Esophagus muscularis mucosa (tissue), 4 donors: Measurements from ENCODE around the gene NOTO. TPM values are rescaled to one million over a fixed set of nuclear protein-coding genes. Genes with fewer than 3 reads are reported as not detected.

Experiments
- DNase-seq: peaks from one replicate; pipeline ENCODE4 v3.0.0-alpha.2; 2017; ENCODE audit errors: extremely low spot score
- H3K27ac ChIP-seq, 4 donors: fragments of 200-600 bp; sonication (generic); replicated peaks in 1 of 4; 1 replicate in 3 of 4; 2 replicates in 1 of 4; pipeline ENCODE4 v1.5.1; 2016 to 2019; ENCODE audit warnings: mild to moderate bottlenecking in 1 of 4
- H3K27me3 ChIP-seq, 4 donors: fragments of 200-600 bp; sonication (generic); one replicate each; pipeline versions ENCODE4 v1.5.1 to v1.6.0; 2016 to 2019
- H3K36me3 ChIP-seq, 4 donors: fragments of 200-600 bp; sonication (generic); one replicate each; pipeline ENCODE4 v1.5.1; 2016 to 2019
- H3K4me1 ChIP-seq, 4 donors: fragments of 200-600 bp; sonication (generic); one replicate each; pipeline ENCODE4 v1.5.1; 2016 to 2019
- H3K4me3 ChIP-seq, 4 donors: fragments of 200-600 bp; sonication (generic); 1 replicate in 2 of 4; 2 replicates in 2 of 4; pipeline ENCODE4 v1.5.1; 2016 to 2019; ENCODE audit warnings: mild to moderate bottlenecking in 4 of 4, moderate library complexity in 1 of 4
- H3K9me3 ChIP-seq, 4 donors: fragments of 200-600 bp; sonication (generic); 1 replicate in 3 of 4; 2 replicates in 1 of 4; pipeline ENCODE4 v1.5.1; 2016 to 2019
- EP300 ChIP-seq: sonication (generic); formaldehyde crosslinking; IDR thresholded peaks from one replicate; pipeline ENCODE4 v1.6.1; 2017; ENCODE audit warnings: antibody characterized with exemption
- POLR2A ChIP-seq: fragments of 450-650 bp; IDR thresholded peaks from one replicate; pipeline ENCODE4 v1.6.1; 2017; ENCODE audit warnings: antibody characterized with exemption, moderate library complexity, mild to moderate bottlenecking, low read depth
- POLR2AphosphoS5 ChIP-seq, 2 donors: sonication (generic); formaldehyde crosslinking; IDR thresholded peaks; one replicate each; pipeline ENCODE4 v1.6.1; 2017; ENCODE audit warnings: antibody characterized with exemption in 2 of 2
- WGBS: methylation state at CpG from one replicate; pipeline ENCODE4 v1.1.5; 2018; 5-methylcytosine and 5-hydroxymethylcytosine counted together
- intact Hi-C: fragments of 100-400 bp; cut with DNase I; formaldehyde crosslinking; loops from one replicate; pipeline ENCODE4 v1.15.1; 2023
- total RNA-seq, 4 donors: library from RNA; depleted of rRNA; stranded (reverse); fragments of >200 nt; gene quantifications; one replicate each; pipeline versions ENCODE4 v1.1.0 to v1.2.1, GENCODE V29; 2016
- TF ChIP-seq, protein P1 (sequence below), 3 experiments: fragments of 200-600 bp in 2 of 3; fragments of 450-650 bp in 1 of 3; sonication (generic) in 2 of 3; IDR thresholded peaks; one replicate each; pipeline ENCODE4 v1.5.1; 2017 to 2019; ENCODE audit warnings: antibody characterized with exemption in 3 of 3, mild to moderate bottlenecking in 2 of 3, moderate library complexity in 1 of 3

Gene NOTO
- total RNA-seq, 4 donors from 2014 or later, result not detected

DNA sequence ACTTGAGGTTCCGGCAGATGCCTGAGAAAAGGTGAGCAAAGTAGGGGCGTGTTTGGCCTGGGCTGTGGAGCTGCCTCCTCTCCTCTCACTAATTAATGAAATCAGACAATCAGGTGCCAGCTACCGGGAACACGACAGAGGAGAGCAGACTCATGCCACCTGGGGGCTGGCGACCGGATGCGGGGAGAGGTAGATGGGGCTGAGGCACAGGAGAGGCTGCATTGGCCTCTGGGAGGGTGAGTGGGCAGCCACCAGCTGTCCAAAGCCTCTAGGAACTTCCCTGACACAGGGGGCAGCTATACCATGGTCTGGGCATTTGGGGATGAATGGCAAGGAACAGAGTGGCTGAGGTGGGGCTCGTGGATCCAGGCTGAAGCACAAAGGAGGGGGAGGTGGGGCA is 56.9 kb downstream of the NOTO start:
- no peaks in the 10 kb centered on the region for H3K9me3 ChIP-seq
- H3K4me3 ChIP-seq, result no peak overlapping the region
- peaks cover 0 to 2% (median 0%) of the 10 kb centered on the region in 4 donors for H3K4me1 ChIP-seq
- TF ChIP-seq EP300, result no peak
- no peak for TF ChIP-seq POLR2AphosphoS5 (IDR thresholded peaks at IDR 0.05)
- no peak for TF ChIP-seq POLR2A
- no peaks in the 10 kb centered on the region for H3K27me3 ChIP-seq
- intact Hi-C loops, result no loop called here
- H3K27ac ChIP-seq, result no peak overlapping the region
- peaks cover 0 to 22% (median 12%) of the 10 kb centered on the region in 4 donors for H3K36me3 ChIP-seq
- WGBS, result 96% methylated on average over 8 of the region's 8 CpGs
- no peak for DNase-seq

DNA sequence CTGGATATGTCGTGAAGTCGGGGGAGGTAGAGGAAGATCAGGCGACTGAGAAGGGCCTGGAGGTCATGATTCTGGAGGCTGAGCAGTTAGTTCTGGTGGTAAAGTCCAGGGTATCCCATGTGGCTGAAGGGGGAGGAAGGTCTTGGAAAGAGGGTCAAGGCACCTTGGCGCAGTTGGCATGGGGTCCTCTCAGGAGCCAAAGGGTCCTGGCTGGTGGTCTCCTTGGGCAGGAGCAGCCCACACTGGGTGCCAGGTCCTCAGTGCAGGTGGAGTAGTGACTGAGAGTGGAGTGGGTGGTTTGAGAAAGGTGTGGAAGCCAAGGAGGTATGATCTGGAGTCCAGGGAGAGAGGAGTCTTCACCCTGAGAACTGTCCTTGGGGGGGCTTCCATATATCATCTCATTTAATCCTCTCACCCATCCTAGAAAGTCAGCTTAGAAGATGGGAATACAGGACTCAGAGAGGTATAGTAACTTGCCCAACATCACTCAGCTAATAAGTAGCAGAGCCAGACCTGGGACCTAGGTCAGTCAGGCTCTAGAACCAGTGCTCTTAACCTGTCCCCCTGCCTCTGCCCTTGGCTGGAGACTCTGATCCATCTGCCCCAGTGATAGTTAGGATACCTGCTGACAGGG is 57.4 kb downstream of the NOTO start:
- no peaks in the 10 kb centered on the region for H3K9me3 ChIP-seq
- TF ChIP-seq EP300 (no peak), POLR2AphosphoS5 (IDR thresholded peaks at IDR 0.05) (no peak), POLR2A (no peak)
- TF ChIP-seq, protein P1, sequence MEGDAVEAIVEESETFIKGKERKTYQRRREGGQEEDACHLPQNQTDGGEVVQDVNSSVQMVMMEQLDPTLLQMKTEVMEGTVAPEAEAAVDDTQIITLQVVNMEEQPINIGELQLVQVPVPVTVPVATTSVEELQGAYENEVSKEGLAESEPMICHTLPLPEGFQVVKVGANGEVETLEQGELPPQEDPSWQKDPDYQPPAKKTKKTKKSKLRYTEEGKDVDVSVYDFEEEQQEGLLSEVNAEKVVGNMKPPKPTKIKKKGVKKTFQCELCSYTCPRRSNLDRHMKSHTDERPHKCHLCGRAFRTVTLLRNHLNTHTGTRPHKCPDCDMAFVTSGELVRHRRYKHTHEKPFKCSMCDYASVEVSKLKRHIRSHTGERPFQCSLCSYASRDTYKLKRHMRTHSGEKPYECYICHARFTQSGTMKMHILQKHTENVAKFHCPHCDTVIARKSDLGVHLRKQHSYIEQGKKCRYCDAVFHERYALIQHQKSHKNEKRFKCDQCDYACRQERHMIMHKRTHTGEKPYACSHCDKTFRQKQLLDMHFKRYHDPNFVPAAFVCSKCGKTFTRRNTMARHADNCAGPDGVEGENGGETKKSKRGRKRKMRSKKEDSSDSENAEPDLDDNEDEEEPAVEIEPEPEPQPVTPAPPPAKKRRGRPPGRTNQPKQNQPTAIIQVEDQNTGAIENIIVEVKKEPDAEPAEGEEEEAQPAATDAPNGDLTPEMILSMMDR (IDR thresholded peaks at IDR 0.05), result no peak
- intact Hi-C loops, result loop anchor here (10.0 kb wide), 1 partner anchor 125 kb away; the partner anchor contains the start of gene ALMS1
- H3K4me1 ChIP-seq, result peaks cover 0 to 2% (median 0%) of the 10 kb centered on the region in 4 donors
- H3K27me3 ChIP-seq, result no peaks in the 10 kb centered on the region
- 76% methylated on average over 4 of the region's 4 CpGs for WGBS
- H3K36me3 ChIP-seq, result peaks cover 0 to 16% (median 6%) of the 10 kb centered on the region in 4 donors
- H3K27ac ChIP-seq, result no peak overlapping the region
- no peak overlapping the region for H3K4me3 ChIP-seq
- no peak for DNase-seq

DNA sequence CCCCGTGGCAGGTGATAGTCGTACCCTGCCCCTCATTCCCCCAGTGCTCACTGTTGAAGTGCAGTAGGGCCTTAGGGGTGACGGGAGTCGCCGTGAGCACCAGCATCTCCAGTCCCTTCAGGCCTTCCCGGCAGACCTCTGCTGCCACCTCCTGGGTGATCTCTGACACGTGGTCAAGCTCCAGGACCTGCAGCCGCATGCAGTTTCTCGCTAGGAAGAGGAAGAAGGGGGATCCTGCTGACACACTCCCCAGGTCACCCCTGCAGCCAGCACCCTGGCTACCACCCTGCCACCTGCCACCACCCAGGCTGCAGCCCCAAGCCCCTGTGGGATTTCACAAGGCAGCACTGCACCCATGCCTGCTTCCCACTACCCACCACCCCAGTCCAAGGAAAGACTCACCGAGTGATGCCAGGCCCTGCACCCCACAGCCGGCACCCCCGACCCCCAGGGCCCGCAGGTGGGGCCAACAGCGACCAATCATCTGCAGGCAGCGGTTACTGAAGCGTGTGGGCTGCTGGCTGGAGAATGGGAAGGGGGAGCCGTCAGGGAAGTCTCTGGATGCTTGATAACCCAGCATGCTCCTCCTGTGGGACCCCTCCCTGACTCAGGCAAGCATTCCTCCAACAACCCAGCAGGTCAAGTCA is 58.1 kb downstream of the NOTO start:
- 28% methylated on average over 6 of the region's 17 CpGs for WGBS
- Histone ChIP-seq H3K27me3 (peaks cover 0 to 6% (median 0%) of the 10 kb centered on the region in 4 donors), H3K36me3 (peaks cover 0 to 11% (median 2%) of the 10 kb centered on the region in 4 donors), H3K4me1 (peaks cover 0 to 2% (median 0%) of the 10 kb centered on the region in 4 donors), H3K4me3 (no peak overlapping the region), H3K27ac (no peak overlapping the region), H3K9me3 (no peaks in the 10 kb centered on the region)
- TF ChIP-seq EP300 (no peak), POLR2AphosphoS5 (IDR thresholded peaks at IDR 0.05) (no peak)
- TF ChIP-seq, protein P1 (IDR thresholded peaks at IDR 0.05), result peak in 1 of 3 experiments; percentile 32
- DNase-seq, result no peak
- intact Hi-C loops, result loop anchor here (10.0 kb wide), 1 partner anchor 124 kb away; the partner anchor contains the start of gene ALMS1

Other genes starting within 250 kb of the NOTO start
- 10 to 100 TPM in 1 of 4 donors, 1 to 10 TPM in 3; 5.8 to 10.0 (median 6.8) TPM for gene SFXN5, start 130.9 kb upstream of the NOTO start, total RNA-seq
- 10 to 100 TPM; 17.0 to 46.4 (median 38.4) TPM for gene RAB11FIP5, start 89.6 kb upstream of the NOTO start, total RNA-seq
- 10 to 100 TPM; 12.1 to 19.6 (median 15.4) TPM for gene SMYD5, start 11.7 kb downstream of the NOTO start, total RNA-seq
- gene PRADC1, start 30.7 kb downstream of the NOTO start, total RNA-seq, result 10 to 100 TPM; 29.0 to 49.0 (median 33.2) TPM
- 100 to 1,000 TPM; 193 to 244 (median 222) TPM for gene CCT7, start 31.7 kb downstream of the NOTO start, total RNA-seq
- 1 to 10 TPM; 1.7 to 6.0 (median 4.2) TPM for gene FBXO41, start 81.9 kb downstream of the NOTO start, total RNA-seq
- under 1 TPM in 1 of 4 donors, not detected in 3; 0.17 TPM for gene EGR4, start 91.0 kb downstream of the NOTO start, total RNA-seq
- gene ALMS1, start 183.3 kb downstream of the NOTO start, total RNA-seq, result 10 to 100 TPM; 31.3 to 36.1 (median 32.4) TPM